K562 (cell line): ENCODE measurements around the gene ROBO1. TPM values are rescaled to one million over a fixed set of nuclear protein-coding genes. Genes with fewer than 3 reads are reported as not detected.

Source experiments
- HMG20A ChIP-seq: fragments of 450-650 bp; formaldehyde crosslinking; conservative IDR thresholded peaks from 2 replicates; pipeline ENCODE4 v1.4.0; 2020; ENCODE audit warnings: mild to moderate bottlenecking, mixed read lengths
- ZBTB40 ChIP-seq, 2 experiments: fragments of 450-650 bp in 1 of 2; sonication (generic) in 1 of 2; formaldehyde crosslinking in 1 of 2; IDR thresholded peaks; 2 replicates each; pipeline versions ENCODE4 v1.7.1 to v1.9.0; 2016 to 2022; ENCODE audit warnings: inconsistent platforms in 1 of 2, mild to moderate bottlenecking in 1 of 2, missing genetic modification reagents in 1 of 2
- ZMIZ1 ChIP-seq, 2 experiments: fragments of 150-350 bp in 1 of 2; IDR thresholded peaks; 2 replicates each; pipeline ENCODE4 v1.6.1; 2012 to 2016; ENCODE audit warnings: low read depth in 2 of 2, low read length in 2 of 2, mild to moderate bottlenecking in 1 of 2, moderate library complexity in 1 of 2
- ZNF766 ChIP-seq: fragments of 200-800 bp; sonication (Bioruptor generic); conservative IDR thresholded peaks from 2 replicates; pipeline ENCODE4 v1.6.1; 2016; ENCODE audit warnings: missing genetic modification characterization, missing compliant biosample characterization
- polyA plus RNA-seq, 8 experiments: library from polyadenylated mRNA; depleted of rRNA in 4 of 8; stranded (reverse) in 5 of 8; unstranded in 3 of 8; fragments of >200 nt; fragmentation: Nextera tagmentation in 2 of 8; fragmentation: Illumina TruSeq in 1 of 8; extraction: Ambion mirVana in 2 of 8; extraction: Trizol in 1 of 8; gene quantifications; 2 replicates each; pipeline versions ENCODE4 v1.2.1 to v1.2.3, GENCODE V29; 2011 to 2014; ENCODE audit warnings: inconsistent platforms in 1 of 8, missing spikeins in 1 of 8
- total RNA-seq, 7 experiments: library from RNA; depleted of rRNA in 6 of 7; stranded (reverse); fragments of >200 nt in 6 of 7; fragmentation: Illumina TruSeq in 2 of 7; extraction: Trizol in 2 of 7; gene quantifications; 2 replicates each; pipeline versions ENCODE4 v1.2.1 to v1.2.3, GENCODE V29; 2011 to 2021; ENCODE audit warnings: low replicate concordance in 1 of 7

The ROBO1 gene
- total and polyA plus RNA-seq, 9 of the 15 experiments (the other 6 are each of a cell fraction or from before 2014, with no cell fraction given), result 0.01 to 0.53 (median 0.17) TPM; not detected in 5

- TF ChIP-seq ZMIZ1 (IDR thresholded peaks at IDR 0.05; ENCODE audit: low read depth in 2 of 2, low read length in 2 of 2) (no peak), HMG20A (no peak), ZNF766 (CRISPR knock-in tag) (no peak), ZBTB40 (IDR thresholded peaks at IDR 0.05) (no peak), ZBTB40 (CRISPR knock-in tag; IDR thresholded peaks at IDR 0.05) (no peak)
Observed at GRCh38 chr3:78882251-78882650, 885.5 kb downstream of the ROBO1 start (continued).
